Activated CD4-positive, CD25-positive, alpha-beta regulatory T cell treated with anti-CD3 and anti-CD28 coated beads, Interleukin-2, amount 50 U/mL, for 24 hours (primary cell): ENCODE results near the gene GALNTL6.
"Not testable (repeated sequence)": the region's sequence is repeated elsewhere in the genome, so short reads cannot be mapped to it uniquely, and the experiment has no call there.

ENCODE experiments used
- ATAC-seq, 2 donors: fragments of 150-1000 bp; cut with Tn5 transposase; one replicate each; pipeline ENCODE4 v1.10.0; 2021; ENCODE audit warnings: mild to moderate bottlenecking in 1 of 2, moderate library complexity in 1 of 2

Gene GALNTL6

DNA sequence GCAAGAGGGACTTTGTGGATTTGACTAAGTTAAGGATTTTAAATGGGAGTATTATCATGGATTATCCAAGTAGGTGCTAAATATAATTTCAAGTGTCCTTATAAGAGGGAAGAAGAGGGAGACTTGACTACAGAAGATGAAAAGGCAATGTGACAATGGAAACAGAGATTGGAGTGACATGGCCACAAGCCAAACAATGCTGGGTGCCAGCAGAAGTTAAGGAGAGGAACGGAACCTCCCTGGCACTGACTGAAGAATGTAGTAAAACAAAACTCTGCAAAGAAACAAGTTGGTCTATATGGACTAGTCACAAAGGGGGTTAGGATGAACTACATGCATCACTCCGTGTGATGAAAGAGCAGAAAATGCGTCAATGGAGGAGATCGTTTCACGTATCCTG is 959.6 kb downstream of the GALNTL6 start:
- no peak for ATAC-seq

- ATAC-seq = no peak
These were observed 963.1 kb downstream of the GALNTL6 start for GRCh38 chr4:172776203-172776861.

DNA sequence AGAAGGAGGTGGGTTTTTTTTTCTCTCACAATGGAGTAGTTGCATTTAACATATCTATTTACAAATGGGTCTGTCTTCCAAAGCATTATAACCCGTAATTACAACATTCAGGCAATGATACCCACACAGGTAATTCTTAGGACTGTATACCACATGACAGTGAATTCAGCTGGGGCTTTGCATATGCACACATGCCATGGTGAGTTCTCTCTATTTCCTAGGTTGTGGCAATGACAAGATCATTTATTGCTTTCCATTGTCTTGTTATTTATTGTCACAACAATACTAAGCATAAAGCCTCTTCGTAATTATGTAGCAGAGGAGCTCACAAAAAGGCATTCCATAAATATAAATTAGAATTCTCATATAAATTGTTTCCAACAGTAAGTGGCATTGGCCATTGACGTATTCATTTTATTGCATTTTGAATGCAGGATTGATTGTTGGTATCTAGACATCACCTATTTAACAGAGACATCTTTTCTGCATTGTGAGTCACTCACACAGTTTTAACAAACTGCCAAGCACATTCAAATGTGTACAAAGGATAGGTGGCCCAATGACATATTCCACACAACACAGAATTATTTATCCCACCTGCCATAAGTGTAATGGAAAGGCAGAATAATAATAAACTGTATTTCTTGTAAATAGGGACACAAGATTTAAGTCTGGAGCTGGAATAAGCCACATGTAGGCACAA is 964.7 kb downstream of the GALNTL6 start:
- no peak for ATAC-seq

DNA sequence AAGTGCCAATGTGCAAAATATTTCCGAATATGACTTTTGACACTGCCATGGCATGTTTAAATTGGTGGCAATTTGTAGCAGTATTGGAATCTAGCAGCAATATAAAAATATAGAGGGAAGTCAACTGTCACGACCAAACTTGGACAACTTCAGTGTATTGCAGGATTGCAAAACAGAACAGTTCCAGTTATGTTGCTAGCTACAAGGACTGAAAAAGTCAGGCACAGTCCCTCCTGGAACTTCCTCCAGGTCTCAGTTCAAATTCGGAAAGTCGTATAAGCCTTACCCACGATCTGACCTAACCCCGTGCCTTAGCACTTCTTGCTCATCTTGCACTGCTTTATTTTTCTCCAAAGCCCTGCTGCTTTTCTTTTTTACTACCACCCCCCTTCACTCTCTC is 965.4 kb downstream of the GALNTL6 start:
- ATAC-seq = no peak

- ATAC-seq = no peak
These were observed 967.4 kb downstream of the GALNTL6 start for GRCh38 chr4:172780566-172781081.

GRCh38 chr4:172785613-172786012 is 972.4 kb downstream of the GALNTL6 start:
- no peak for ATAC-seq

DNA sequence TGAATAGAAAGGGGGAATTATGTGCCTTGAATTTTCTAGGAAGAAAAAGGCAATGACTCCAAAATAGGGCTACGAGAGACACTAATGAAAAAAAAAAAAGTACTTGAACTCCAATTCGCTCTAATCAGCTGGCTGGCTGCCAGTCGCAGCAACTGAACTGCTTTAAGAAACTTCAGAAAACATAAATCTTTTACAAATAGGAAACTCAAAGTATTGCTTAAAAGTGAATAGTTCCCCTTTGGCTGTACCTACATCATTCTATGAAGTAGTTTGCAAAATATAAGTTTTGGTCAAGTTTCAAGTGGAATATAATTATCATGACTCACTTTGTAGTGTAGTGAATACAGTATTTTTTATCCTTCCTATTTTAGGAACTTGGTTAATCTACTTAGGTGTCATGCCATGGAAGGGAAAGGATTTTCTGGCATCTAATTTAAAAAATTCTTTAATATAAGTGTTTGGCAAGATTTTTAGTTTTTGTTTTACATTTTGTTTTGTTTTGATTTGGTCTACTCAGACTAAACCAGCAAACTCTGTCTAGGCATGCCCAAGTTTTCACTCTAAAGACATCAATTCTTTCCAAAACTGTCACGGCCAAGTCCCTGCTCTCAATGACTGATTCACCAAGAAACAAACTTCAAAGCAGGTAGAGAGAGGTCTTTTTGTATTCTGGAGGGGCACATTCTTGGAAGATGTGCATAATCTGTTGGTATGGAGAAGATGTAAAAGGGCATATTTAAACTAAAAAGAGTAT is 973.0 kb downstream of the GALNTL6 start:
- no peak for ATAC-seq

DNA sequence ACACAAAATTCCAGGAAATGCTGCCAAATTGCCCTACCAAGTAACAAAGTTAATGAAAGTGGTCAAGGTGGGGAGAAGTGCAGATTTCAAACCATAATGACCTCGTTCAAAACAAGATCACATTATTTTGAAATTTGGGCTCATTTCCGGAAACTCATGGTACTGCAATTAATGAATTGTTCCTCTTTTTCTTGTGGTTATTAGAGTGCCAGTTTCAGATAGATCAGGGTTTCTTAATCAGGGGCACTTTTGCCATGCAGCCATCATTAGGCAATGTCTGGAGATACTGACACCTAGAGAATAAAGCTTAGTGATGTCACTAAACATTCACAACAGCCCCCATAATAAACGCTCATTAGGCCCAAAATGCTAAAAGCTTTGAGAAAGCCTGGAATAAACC is 973.9 kb downstream of the GALNTL6 start:
- no peak for ATAC-seq

- no peak for ATAC-seq
These were observed 978.6 kb downstream of the GALNTL6 start for GRCh38 chr4:172791841-172792240.

DNA sequence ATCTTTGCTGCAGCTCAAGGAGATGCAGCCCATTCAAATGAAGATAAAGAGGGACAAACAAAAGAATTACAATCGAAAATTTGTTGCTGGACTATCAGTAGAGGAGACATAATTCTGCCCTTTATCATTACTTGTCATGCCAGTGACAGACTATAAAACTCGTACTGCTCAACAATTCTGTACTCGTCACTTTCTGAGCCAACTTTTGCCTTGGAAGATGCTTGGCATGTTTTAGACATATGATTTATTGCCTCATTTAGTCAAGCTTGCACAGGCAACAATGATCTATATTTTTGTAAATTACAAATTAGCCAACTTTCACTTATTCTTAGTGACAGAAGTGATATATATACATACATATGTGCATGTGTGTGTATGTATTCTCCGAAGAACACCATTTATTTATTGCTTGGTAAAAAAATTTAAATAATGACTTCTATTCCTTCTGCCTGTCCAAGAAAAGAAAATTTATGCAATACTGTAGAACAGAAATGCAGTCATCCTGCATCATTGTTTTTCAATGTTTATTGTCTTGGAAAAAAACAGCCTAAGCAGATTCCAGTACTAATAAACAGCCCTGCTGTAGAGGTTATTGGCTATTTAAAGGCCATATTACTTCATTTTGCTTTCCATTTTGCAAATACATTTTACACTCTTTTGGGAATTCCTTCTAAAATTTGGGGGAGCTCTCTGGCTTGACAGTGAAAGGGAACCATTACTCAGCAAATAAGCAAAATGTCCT is 980.5 kb downstream of the GALNTL6 start:
- ATAC-seq = no peak

DNA sequence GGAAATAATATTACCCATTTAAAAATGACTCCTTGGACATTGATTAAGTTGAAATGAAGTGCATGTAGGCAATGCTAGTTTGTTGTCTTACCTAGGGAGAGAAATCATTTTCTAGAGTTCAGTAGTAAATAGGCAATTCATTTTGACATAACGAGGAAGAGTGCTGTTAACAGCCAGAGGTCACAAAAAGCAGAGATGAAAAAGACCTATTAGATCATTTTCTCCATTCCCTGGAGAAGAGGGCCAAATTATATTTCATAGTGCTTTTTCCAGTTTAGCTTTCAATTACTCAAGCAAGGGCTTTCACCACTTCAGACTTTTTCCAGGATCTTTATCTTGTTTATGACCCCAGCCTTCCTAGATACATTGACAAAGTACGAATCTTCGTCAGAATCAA is 981.1 kb downstream of the GALNTL6 start:
- no peak for ATAC-seq

- ATAC-seq = not testable (repeated sequence)
These were observed 984.1 kb downstream of the GALNTL6 start for GRCh38 chr4:172797281-172797680.

DNA sequence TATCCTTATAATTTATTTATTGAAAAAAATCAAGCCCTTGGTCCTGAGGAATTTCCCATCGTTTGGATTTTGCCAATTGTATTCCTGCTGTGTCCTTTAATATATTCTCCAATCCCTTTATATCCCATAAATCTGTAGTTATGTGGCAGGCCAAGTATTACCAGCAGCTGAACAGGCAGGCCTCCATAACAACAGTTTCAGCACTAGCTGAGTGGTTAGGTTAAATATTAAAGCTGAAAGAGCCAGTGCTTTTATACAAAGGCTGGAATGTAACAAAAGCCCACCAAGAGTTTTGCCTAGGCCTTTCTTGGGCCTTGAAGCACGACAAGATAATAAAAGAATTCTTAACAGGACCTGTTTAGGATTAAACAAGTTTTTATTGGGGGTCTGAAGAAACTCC is 988.8 kb downstream of the GALNTL6 start:
- no peak for ATAC-seq

DNA sequence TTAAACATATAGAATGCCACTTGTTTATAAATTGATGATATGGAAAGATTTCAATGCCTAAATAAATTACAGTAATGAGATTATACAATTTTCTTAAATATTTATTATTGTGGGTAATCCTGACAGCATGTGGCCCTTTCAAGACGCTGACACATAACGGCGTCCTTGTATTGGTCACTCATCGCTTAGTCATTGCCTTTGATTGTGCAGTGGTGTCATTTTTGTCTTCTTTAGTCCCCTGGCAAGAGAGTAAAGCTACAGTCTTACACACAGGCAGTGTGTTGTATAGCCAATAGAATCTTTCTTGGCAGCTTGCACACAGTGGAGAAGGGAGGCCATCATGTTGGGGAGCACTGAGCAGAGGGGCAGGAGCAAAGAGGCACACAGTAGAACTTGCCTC is 993.6 kb downstream of the GALNTL6 start:
- no peak for ATAC-seq

DNA sequence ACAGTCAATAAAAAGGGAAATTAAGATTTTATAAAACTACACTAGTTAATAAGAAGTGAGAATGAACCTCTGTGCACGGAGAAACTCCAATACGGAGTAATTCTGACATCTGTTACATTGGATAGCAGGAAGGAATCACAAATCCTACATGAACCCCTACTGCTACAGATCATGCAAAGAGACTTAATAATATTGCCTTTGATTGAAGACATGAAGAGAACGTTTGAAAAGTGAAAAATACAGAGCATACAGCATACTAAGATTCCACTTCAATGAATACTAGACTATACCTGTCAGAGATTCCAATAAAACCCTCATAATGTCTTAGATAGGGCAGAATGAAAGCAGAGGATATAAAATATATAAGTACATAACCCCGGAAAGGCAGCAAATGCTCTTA is 995.0 kb downstream of the GALNTL6 start:
- no peak for ATAC-seq

DNA sequence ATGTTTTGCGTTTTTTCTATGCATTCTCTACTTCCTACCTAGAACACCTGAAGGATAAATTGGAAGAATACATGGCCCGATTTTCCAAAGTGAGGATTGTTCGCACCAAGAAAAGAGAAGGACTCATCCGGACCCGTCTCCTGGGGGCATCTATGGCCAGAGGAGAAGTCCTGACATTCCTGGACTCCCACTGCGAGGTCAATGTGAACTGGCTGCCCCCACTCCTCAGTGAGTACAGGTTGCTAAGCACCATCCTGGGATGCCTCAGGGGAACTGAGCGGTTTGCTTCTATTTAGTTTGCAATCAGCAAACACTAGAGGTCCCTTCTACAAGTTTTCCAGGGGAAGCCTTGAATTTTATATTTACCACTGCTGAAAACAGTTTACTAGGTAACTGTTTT is 996.1 kb downstream of the GALNTL6 start:
- ATAC-seq = no peak

DNA sequence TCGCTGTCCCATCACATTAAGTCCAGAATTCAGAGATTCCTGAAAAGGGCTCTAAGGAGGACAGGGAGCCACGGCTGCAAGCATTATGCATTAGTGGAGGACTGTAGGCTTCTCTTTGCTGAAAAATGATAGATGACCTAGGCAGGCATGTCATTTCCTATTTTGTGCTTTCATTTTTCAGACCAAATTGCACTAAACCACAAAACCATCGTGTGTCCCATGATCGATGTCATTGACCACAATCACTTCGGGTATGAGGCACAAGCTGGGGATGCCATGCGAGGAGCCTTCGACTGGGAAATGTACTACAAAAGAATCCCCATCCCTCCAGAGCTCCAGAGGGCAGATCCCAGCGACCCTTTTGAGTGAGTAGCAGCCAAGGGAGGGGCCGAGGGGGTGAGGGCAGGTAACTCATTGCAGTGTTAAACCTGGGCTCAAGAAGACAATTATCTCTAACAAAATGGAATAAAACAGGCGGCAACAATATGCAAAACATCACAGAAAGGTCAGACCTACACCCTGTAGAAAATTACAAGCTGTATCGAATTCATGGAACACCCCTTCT is 1000.2 kb downstream of the GALNTL6 start:
- ATAC-seq = no peak

- ATAC-seq = no peak
These were observed 1002.4 kb downstream of the GALNTL6 start for GRCh38 chr4:172815499-172816164.

- no peak for ATAC-seq
These were observed 1005.7 kb downstream of the GALNTL6 start for GRCh38 chr4:172818901-172819300.

DNA sequence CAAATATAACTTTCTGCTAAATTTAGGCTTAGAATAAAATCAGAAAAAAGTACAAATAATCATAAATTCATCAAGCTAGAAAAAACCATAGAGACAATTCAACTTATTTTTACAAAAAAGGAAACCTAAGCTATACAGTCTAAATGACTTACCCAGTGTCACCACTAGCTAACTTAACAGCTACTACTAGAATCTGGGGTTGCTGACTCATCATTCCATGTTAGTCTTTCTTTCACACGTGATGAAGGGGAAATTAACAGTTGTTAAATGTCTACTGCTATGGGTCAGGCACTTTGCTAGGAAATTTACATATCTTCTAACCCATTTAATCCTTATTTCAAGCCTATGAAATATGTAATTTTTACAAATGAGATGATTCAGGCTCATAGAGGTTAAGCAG is 1006.1 kb downstream of the GALNTL6 start:
- ATAC-seq = no peak

DNA sequence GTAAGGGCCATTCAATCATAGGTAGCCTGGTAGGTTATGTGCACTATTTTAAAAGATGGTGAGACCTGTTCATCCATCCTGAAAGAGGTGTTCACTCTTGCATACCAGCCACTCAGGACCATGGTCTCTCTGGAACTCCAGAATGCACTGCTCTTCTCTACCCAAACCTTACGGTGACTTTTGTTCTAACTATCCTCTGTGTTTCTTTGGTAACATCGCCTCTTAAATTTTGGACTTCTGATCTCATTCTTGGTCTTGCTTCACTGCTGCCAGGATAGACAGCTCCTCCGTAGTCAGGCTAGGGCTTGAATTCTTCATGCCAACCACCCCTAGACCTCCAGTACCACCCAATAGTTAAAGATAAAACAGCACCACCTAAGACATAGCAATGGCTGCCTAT is 1009.1 kb downstream of the GALNTL6 start:
- no peak for ATAC-seq

GRCh38 chr4:172826346-172826745 is 1013.1 kb downstream of the GALNTL6 start:
- ATAC-seq = no peak
